B cell (primary cell): Measurements from ENCODE around the gene MATN1. TPM values are rescaled to one million over a fixed set of nuclear protein-coding genes. Genes with fewer than 3 reads are reported as not detected.

Source experiments
- ATAC-seq: fragments of 200-7000 bp; cut with Tn5 transposase; one replicate; pipeline ENCODE4 v1.10.0; 2021; ENCODE audit warnings: low read depth, mild to moderate bottlenecking, moderate number of reproducible peaks, moderate library complexity
- CTCF ChIA-PET: fragments of 350-600 bp; sonication (Branson Sonifier 250); formaldehyde crosslinking; loops from one replicate; lab custom pipeline; 2021; ENCODE audit warnings: antibody characterized with exemption, inconsistent platforms; lab: Charles Lee
- POLR2A ChIA-PET: fragments of 350-600 bp; sonication (Branson Sonifier 250); formaldehyde crosslinking; loops from one replicate; lab custom pipeline; 2021; ENCODE audit warnings: antibody characterized with exemption; lab: Charles Lee
- DNase-seq: peaks from one replicate; pipeline ENCODE4 v3.0.0; 2013
- H2AFZ ChIP-seq: 2 replicates; pipeline ENCODE4 v1.6.1; 2012; ENCODE audit warnings: mild to moderate bottlenecking, low read depth, low read length; ENCODE audit not compliant: insufficient read depth, poor library complexity, severe bottlenecking
- H3K27ac ChIP-seq, 2 donors: 1 replicate in 1 of 2; 2 replicates in 1 of 2; pipeline ENCODE4 v1.5.1; 2012 to 2013; ENCODE audit warnings: low read length in 2 of 2, mild to moderate bottlenecking in 2 of 2, moderate library complexity in 1 of 2
- H3K27me3 ChIP-seq, 4 experiments: fragments of 200-600 bp in 1 of 4; sonication (generic) in 1 of 4; replicated peaks in 1 of 4; 1 replicate in 2 of 4; 2 replicates in 2 of 4; pipeline versions ENCODE4 v1.6.1 to v1.7.0; 2013 to 2016; ENCODE audit warnings: low read length in 3 of 4, mild to moderate bottlenecking in 2 of 4, mixed read lengths in 1 of 4, moderate library complexity in 1 of 4; ENCODE audit not compliant: insufficient read depth in 4 of 4, control insufficient read depth in 3 of 4; ENCODE audit errors: control extremely low read depth in 1 of 4
- H3K36me3 ChIP-seq, 2 experiments: replicated peaks in 1 of 2; 1 replicate in 1 of 2; 2 replicates in 1 of 2; pipeline versions ENCODE4 v1.6.1 to v1.7.1; 2013; ENCODE audit warnings: low read length in 1 of 2; ENCODE audit not compliant: insufficient read depth in 2 of 2, control insufficient read depth in 1 of 2; ENCODE audit errors: control extremely low read depth in 1 of 2, extremely low read depth in 1 of 2
- H3K4me1 ChIP-seq, 2 donors: fragments of 200-600 bp in 1 of 2; sonication (generic) in 1 of 2; 1 replicate in 1 of 2; 2 replicates in 1 of 2; pipeline versions ENCODE4 v1.5.1 to v1.6.1; 2013 to 2017; ENCODE audit warnings: low read length in 2 of 2; ENCODE audit not compliant: control insufficient read depth in 2 of 2, insufficient read depth in 2 of 2
- H3K4me2 ChIP-seq: replicated peaks from 2 replicates; pipeline ENCODE3; 2012; ENCODE audit warnings: mild to moderate bottlenecking, low read depth, low read length; ENCODE audit not compliant: poor library complexity, severe bottlenecking
- H3K4me3 ChIP-seq, 5 experiments: fragments of 200-600 bp in 1 of 5; sonication (generic) in 1 of 5; 1 replicate in 3 of 5; 2 replicates in 2 of 5; pipeline versions ENCODE4 v1.5.1 to v1.7.0; 2011 to 2016; ENCODE audit warnings: low read length in 4 of 5, mild to moderate bottlenecking in 4 of 5, low read depth in 2 of 5, control low read depth in 1 of 5, moderate library complexity in 1 of 5; ENCODE audit not compliant: insufficient read depth in 1 of 5; ENCODE audit errors: control extremely low read depth in 1 of 5, extremely low read depth in 1 of 5
- H3K79me2 ChIP-seq: fragments of 200-600 bp; sonication (generic); one replicate; pipeline ENCODE4 v1.6.0; 2016; ENCODE audit warnings: low read length; ENCODE audit not compliant: control insufficient read depth, insufficient read depth
- H3K9ac ChIP-seq: fragments of 200-600 bp; sonication (generic); 2 replicates; pipeline ENCODE4 v1.6.1; 2017; ENCODE audit warnings: mild to moderate bottlenecking, low read length, moderate library complexity
- H3K9me3 ChIP-seq, 3 donors: one replicate each; pipeline versions ENCODE4 v1.6.1 to v1.7.1; 2013; ENCODE audit warnings: low read length in 2 of 3; ENCODE audit not compliant: control insufficient read depth in 2 of 3, insufficient read depth in 1 of 3; ENCODE audit errors: control extremely low read depth in 1 of 3
- H4K20me1 ChIP-seq: 2 replicates; pipeline ENCODE4 v1.6.0; 2012; ENCODE audit warnings: mild to moderate bottlenecking, low read length; ENCODE audit not compliant: insufficient read depth, control insufficient read depth, poor library complexity, severe bottlenecking
- H3K27ac Mint-ChIP-seq: one replicate; pipeline ENCODE4 v1.8.0; 2021; ENCODE audit warnings: mixed read lengths
- H3K27me3 Mint-ChIP-seq: one replicate; pipeline ENCODE4 v1.8.0; 2021; ENCODE audit warnings: mixed read lengths
- H3K4me1 Mint-ChIP-seq: one replicate; pipeline ENCODE4 v1.8.0; 2021; ENCODE audit warnings: mixed read lengths
- H3K4me3 Mint-ChIP-seq: one replicate; pipeline ENCODE4 v1.8.0; 2021; ENCODE audit warnings: mixed read lengths
- H3K9me3 Mint-ChIP-seq: one replicate; pipeline ENCODE4 v1.8.0; 2022; ENCODE audit warnings: mixed read lengths; ENCODE audit not compliant: insufficient read depth
- CTCF ChIP-seq: fragments of 200-600 bp; IDR thresholded peaks from one replicate; pipeline ENCODE4 v1.8.0; 2022; ENCODE audit warnings: antibody characterized with exemption, mild to moderate bottlenecking
- EZH2 ChIP-seq: IDR thresholded peaks from 2 replicates; pipeline ENCODE4 v1.6.1; 2012; ENCODE audit warnings: borderline replicate concordance, low read depth, mild to moderate bottlenecking, moderate library complexity, low read length; ENCODE audit not compliant: insufficient read depth, poor library complexity, severe bottlenecking
- WGBS: methylation state at CpG from one replicate; pipeline ENCODE4 v1.1.5; 2013; ENCODE audit warnings: missing lambda C conversion rate; ENCODE audit not compliant: insufficient coverage; 5-methylcytosine and 5-hydroxymethylcytosine counted together
- intact Hi-C: fragments of 100-400 bp; cut with micrococcal nuclease; formaldehyde crosslinking; loops from one replicate; pipeline ENCODE4 v1.10.0; 2022
- polyA plus RNA-seq: library from polyadenylated mRNA; depleted of rRNA; stranded (reverse); fragments of >200 nt; gene quantifications from 2 replicates; pipeline ENCODE4 v1.2.3, GENCODE V29; 2012
- total RNA-seq, 2 donors: library from RNA; stranded (reverse); fragments of 120-200 nt in 1 of 2; gene quantifications; 1 replicate in 1 of 2; 2 replicates in 1 of 2; pipeline versions ENCODE4 v1.2.3 to v1.2.4, GENCODE V29; 2013 to 2022

MATN1 gene
- total and polyA plus RNA-seq, 2 donors (not counting 1 experiment from before 2014, with no cell fraction given), result 2.5 to 3.2 TPM

- Histone ChIP-seq H3K36me3 (no peaks in the 10 kb centered on the region), H3K27ac (no peak overlapping the region), H3K79me2 (no peaks in the 10 kb centered on the region), H2AFZ (no peak overlapping the region), H3K27me3 (peaks cover 0 to 32% (median 18%) of the 10 kb centered on the region in 4 experiments), H3K4me1 (peaks cover 9 to 14% of the 10 kb centered on the region in 2 donors), H3K4me3 (no peak overlapping the region), H3K9me3 (peaks cover 0 to 31% (median 4%) of the 10 kb centered on the region in 3 donors), H3K9ac (no peak overlapping the region), H3K4me2 (no peak overlapping the region), H4K20me1 (no peaks in the 10 kb centered on the region)
- ATAC-seq, result no peak
- CTCF ChIA-PET, result no interaction called here
- 92% methylated on average over 7 of the region's 7 CpGs for WGBS
- TF ChIP-seq EZH2, result no peak
- TF ChIP-seq CTCF, result no peak
- H3K27ac Mint-ChIP-seq, result no peak overlapping the region
- no peaks in the 10 kb centered on the region for H3K4me1 Mint-ChIP-seq
- H3K27me3 Mint-ChIP-seq, result peaks cover 53% of the 10 kb centered on the region
- no peak for DNase-seq
- H3K9me3 Mint-ChIP-seq, result peaks cover 2% of the 10 kb centered on the region
- POLR2A ChIA-PET, result no interaction called here
- no peak overlapping the region for H3K4me3 Mint-ChIP-seq
- intact Hi-C loops, result no loop called here
Measured at GRCh38 chr1:30680879-30681278, 42.5 kb downstream of the MATN1 start.

GRCh38 chr1:30680429-30680828 is 43.0 kb downstream of the MATN1 start:
- H3K9ac ChIP-seq, result no peak overlapping the region
- H2AFZ ChIP-seq, result no peak overlapping the region
- H3K4me1 ChIP-seq, result peaks cover 8 to 14% of the 10 kb centered on the region in 2 donors
- H4K20me1 ChIP-seq, result no peaks in the 10 kb centered on the region
- peaks cover 0 to 28% (median 16%) of the 10 kb centered on the region in 4 experiments for H3K27me3 ChIP-seq
- H3K27ac ChIP-seq, result no peak overlapping the region
- H3K9me3 ChIP-seq, result peaks cover 0 to 29% (median 4%) of the 10 kb centered on the region in 3 donors
- peaks cover 53% of the 10 kb centered on the region for H3K27me3 Mint-ChIP-seq
- H3K4me1 Mint-ChIP-seq, result no peaks in the 10 kb centered on the region
- H3K79me2 ChIP-seq, result no peaks in the 10 kb centered on the region
- H3K9me3 Mint-ChIP-seq, result peaks cover 4% of the 10 kb centered on the region
- H3K4me2 ChIP-seq, result no peak overlapping the region
- intact Hi-C loops, result no loop called here
- no peak for ATAC-seq
- TF ChIP-seq EZH2 (no peak), CTCF (no peak)
- no peak overlapping the region for H3K4me3 Mint-ChIP-seq
- no peaks in the 10 kb centered on the region for H3K36me3 ChIP-seq
- WGBS, result 91% methylated on average over 7 of the region's 7 CpGs
- no peak for DNase-seq
- ChIA-PET CTCF (no interaction called here), POLR2A (no interaction called here)
- no peak overlapping the region for H3K27ac Mint-ChIP-seq
- no peak overlapping the region for H3K4me3 ChIP-seq
